ENCODE measurements around the gene PARVG. TPM values are rescaled to one million over a fixed set of nuclear protein-coding genes. Genes with fewer than 3 reads are reported as not detected.

Gene PARVG
- total and polyA plus RNA-seq, 2 of the 8 experiments (the other 6 are each of a cell fraction or from before 2014, with no cell fraction given): 0.37 to 1.5 TPM

GRCh38 chr22:44175676-44176075 lies 5.0 kb upstream of the PARVG start:
- Histone ChIP-seq H4K8ac (ENCODE audit: extremely low read depth, insufficient read depth, low read length) (no peak overlapping the region), H3K23ac (ENCODE audit: insufficient read length) (no peak overlapping the region), H4K91ac (replicated peaks; ENCODE audit: insufficient read length, low read length) (no peak overlapping the region), H2BK15ac (ENCODE audit: low read length) (no peak overlapping the region), H3K9ac (replicated peaks in 1 of 4; ENCODE audit: extremely low read depth in 1 of 4, low read depth in 3 of 4, low read length in 3 of 4) (no peak overlapping the region), H2BK12ac (ENCODE audit: low read depth, low read length) (0 out of 2 replicates have a peak overlapping the region, but pooled peaks have one; percentile 43), H3K9me3 (ENCODE audit: insufficient read depth in 2 of 2, low read depth in 1 of 2, low read length in 1 of 2) (no peaks in the 10 kb centered on the region), H3K14ac (ENCODE audit: insufficient read length) (no peak overlapping the region), H4K20me1 (replicated peaks in 1 of 2; ENCODE audit: control insufficient read depth in 1 of 2, insufficient read depth in 2 of 2, low read length in 2 of 2) (no peaks in the 10 kb centered on the region), H4K5ac (ENCODE audit: insufficient read length, low read depth, low read length) (no peak overlapping the region), H2BK20ac (ENCODE audit: low read length) (no peak overlapping the region), H3K56ac (replicated peaks; ENCODE audit: insufficient read length, low read depth, low read length) (no peak overlapping the region), H3K27me3 (replicated peaks in 1 of 4; ENCODE audit: control insufficient read depth in 3 of 4, extremely low read depth in 1 of 4, insufficient read depth in 3 of 4, low read length in 3 of 4) (no peaks in the 10 kb centered on the region; a peak in 1 of 7 replicates), H3K79me2 (ENCODE audit: control insufficient read depth in 1 of 2, insufficient read depth in 2 of 2, low read length in 2 of 2) (no peaks in the 10 kb centered on the region), H2AK5ac (ENCODE audit: low read depth, low read length) (no peak overlapping the region), H3K79me1 (ENCODE audit: low read depth, low read length) (no peaks in the 10 kb centered on the region), H2AFZ (ENCODE audit: low read length) (no peak overlapping the region), H3K23me2 (ENCODE audit: low read depth, low read length) (no peaks in the 10 kb centered on the region), H3K36me3 (ENCODE audit: control insufficient read depth in 2 of 4, insufficient read depth in 4 of 4, low read length in 3 of 4) (no peaks in the 10 kb centered on the region), H3K4me2 (ENCODE audit: insufficient read depth in 1 of 2, low read depth in 2 of 2, low read length in 2 of 2) (no peak overlapping the region), H3K27ac (ENCODE audit: low read depth, low read length) (no peak overlapping the region), H2BK5ac (ENCODE audit: low read depth, low read length) (no peak overlapping the region), H2BK120ac (replicated peaks; ENCODE audit: low read depth, low read length) (no peak overlapping the region), H3K4me3 (ENCODE audit: extremely low read depth in 1 of 4, insufficient read depth in 2 of 4, low read depth in 3 of 4, low read length in 4 of 4) (no peak overlapping the region), H3K18ac (ENCODE audit: extremely low read depth, low read length) (no peak overlapping the region), H3K4me1 (replicated peaks in 1 of 4; ENCODE audit: control insufficient read depth in 3 of 4, insufficient read depth in 4 of 4, low read length in 3 of 4) (peaks cover 5 to 23% (median 21%) of the 10 kb centered on the region in 4 experiments; a peak in 6 of 7 replicates), H3K4ac (replicated peaks; ENCODE audit: insufficient read length, low read depth, low read length) (no peak overlapping the region)
- POLR2A ChIA-PET (ENCODE audit: partially characterized antibody): no interaction called here
- DNase-seq (ENCODE audit: low read depth in 1 of 2, low spot score in 2 of 2): no peak
- TF ChIP-seq JUN (IDR thresholded peaks at IDR 0.05; ENCODE audit: low read depth, low read length): no peak
- no peak for TF ChIP-seq EGR1 (IDR thresholded peaks at IDR 0.05; ENCODE audit: borderline replicate concordance, low read depth, low read length)
- no peak for TF ChIP-seq RAD21 (IDR thresholded peaks at IDR 0.05 in 1 of 2, conservative IDR thresholded peaks at IDR 0.05 in 1 of 2; ENCODE audit: low read depth in 2 of 2, low read length in 2 of 2)
- WGBS, 2 experiments (ENCODE audit: extremely low coverage in 1 of 2, insufficient coverage in 1 of 2, insufficient read length in 1 of 2, insufficient replicate concordance in 2 of 2, low coverage in 1 of 2, low lambda C conversion rate in 2 of 2, missing lambda C conversion rate in 1 of 2): 92% methylated on average over 8 of the region's 8 CpGs; no CpG with 5 or more reads in 1 of the 2 experiments
- no peak for FAIRE-seq
- CTCF ChIA-PET (ENCODE audit: partially characterized antibody): no interaction called here
